ENCODE data around the gene DTHD1. TPM values are rescaled to one million over a fixed set of nuclear protein-coding genes. Genes with fewer than 3 reads are reported as not detected.
A peak's percentile ranks its signal among the peaks of the same experiment; 100 is the strongest.

DTHD1 gene
- total and polyA plus RNA-seq, 2 donors (not counting 1 experiment from before 2014, with no cell fraction given), result not detected

- H3K27ac ChIP-seq (ENCODE audit: insufficient read depth, low read length), result no peak overlapping the region
- H3K4me3 ChIP-seq (replicated peaks in 1 of 4; ENCODE audit: control extremely low read depth in 1 of 4, insufficient read depth in 1 of 4, low read depth in 3 of 4, low read length in 4 of 4), result no peak overlapping the region
- DNase-seq (ENCODE audit: low read depth in 2 of 2), result no peak
- H3K79me2 ChIP-seq (ENCODE audit: control insufficient read depth, insufficient read depth, low read length), result no peaks in the 10 kb centered on the region
- no peaks in the 10 kb centered on the region for H3K9me3 ChIP-seq (ENCODE audit: control insufficient read depth, insufficient read depth, low read depth, low read length)
- no peaks in the 10 kb centered on the region for H4K20me1 ChIP-seq (ENCODE audit: control insufficient read depth, extremely low read depth, insufficient read depth, low read length)
- no peak overlapping the region for H3K4me2 ChIP-seq (ENCODE audit: extremely low read depth, insufficient read depth, low read length)
- no peaks in the 10 kb centered on the region for H3K36me3 ChIP-seq (ENCODE audit: control insufficient read depth, insufficient read depth, low read length)
- H2AFZ ChIP-seq (ENCODE audit: low read length), result no peak overlapping the region
- H3K27me3 ChIP-seq (ENCODE audit: control insufficient read depth, insufficient read depth, low read length), result no peaks in the 10 kb centered on the region
- TF ChIP-seq CTCF (conservative IDR thresholded peaks at IDR 0.05 in 1 of 2, IDR thresholded peaks at IDR 0.05 in 1 of 2; ENCODE audit: low read depth in 1 of 2, low read length in 2 of 2) (no peak), EZH2 (IDR thresholded peaks at IDR 0.05; ENCODE audit: low read length, missing control alignments) (no peak)
- no peaks in the 10 kb centered on the region for H3K4me1 ChIP-seq (ENCODE audit: control insufficient read depth, extremely low read depth, insufficient read depth, low read length)
- no peak overlapping the region for H3K9ac ChIP-seq (ENCODE audit: insufficient read depth, low read length)
Measured at GRCh38 chr4:36358173-36358572, 76.8 kb downstream of the DTHD1 start.

- H3K4me2 ChIP-seq (ENCODE audit: extremely low read depth, insufficient read depth, low read length), result no peak overlapping the region
- no peaks in the 10 kb centered on the region for H3K9me3 ChIP-seq (ENCODE audit: control insufficient read depth, insufficient read depth, low read depth, low read length)
- H3K4me3 ChIP-seq (replicated peaks in 1 of 4; ENCODE audit: control extremely low read depth in 1 of 4, insufficient read depth in 1 of 4, low read depth in 3 of 4, low read length in 4 of 4), result no peak overlapping the region
- no peaks in the 10 kb centered on the region for H3K27me3 ChIP-seq (ENCODE audit: control insufficient read depth, insufficient read depth, low read length)
- H2AFZ ChIP-seq (ENCODE audit: low read length), result no peak overlapping the region
- H3K27ac ChIP-seq (ENCODE audit: insufficient read depth, low read length), result no peak overlapping the region
- no peaks in the 10 kb centered on the region for H3K4me1 ChIP-seq (ENCODE audit: control insufficient read depth, extremely low read depth, insufficient read depth, low read length)
- H3K36me3 ChIP-seq (ENCODE audit: control insufficient read depth, insufficient read depth, low read length), result no peaks in the 10 kb centered on the region
- H3K9ac ChIP-seq (ENCODE audit: insufficient read depth, low read length), result no peak overlapping the region
- no peaks in the 10 kb centered on the region for H4K20me1 ChIP-seq (ENCODE audit: control insufficient read depth, extremely low read depth, insufficient read depth, low read length)
- no peak for DNase-seq (ENCODE audit: low read depth in 2 of 2)
- H3K79me2 ChIP-seq (ENCODE audit: control insufficient read depth, insufficient read depth, low read length), result no peaks in the 10 kb centered on the region
- TF ChIP-seq CTCF (conservative IDR thresholded peaks at IDR 0.05 in 1 of 2, IDR thresholded peaks at IDR 0.05 in 1 of 2; ENCODE audit: low read depth in 1 of 2, low read length in 2 of 2), result no peak
- TF ChIP-seq EZH2 (IDR thresholded peaks at IDR 0.05; ENCODE audit: low read length, missing control alignments), result no peak
Measured at GRCh38 chr4:36360755-36361154, 79.3 kb downstream of the DTHD1 start.

- H3K4me1 ChIP-seq (ENCODE audit: control insufficient read depth, extremely low read depth, insufficient read depth, low read length), result no peaks in the 10 kb centered on the region
- H3K36me3 ChIP-seq (ENCODE audit: control insufficient read depth, insufficient read depth, low read length), result no peaks in the 10 kb centered on the region
- no peaks in the 10 kb centered on the region for H3K27me3 ChIP-seq (ENCODE audit: control insufficient read depth, insufficient read depth, low read length)
- TF ChIP-seq EZH2 (IDR thresholded peaks at IDR 0.05; ENCODE audit: low read length, missing control alignments) (no peak), CTCF (conservative IDR thresholded peaks at IDR 0.05 in 1 of 2, IDR thresholded peaks at IDR 0.05 in 1 of 2; ENCODE audit: low read depth in 1 of 2, low read length in 2 of 2) (no peak)
- DNase-seq (ENCODE audit: low read depth in 2 of 2), result peak in 1 of 2 donors; percentile 49
- no peaks in the 10 kb centered on the region for H4K20me1 ChIP-seq (ENCODE audit: control insufficient read depth, extremely low read depth, insufficient read depth, low read length)
- H3K4me3 ChIP-seq (replicated peaks in 1 of 4; ENCODE audit: control extremely low read depth in 1 of 4, insufficient read depth in 1 of 4, low read depth in 3 of 4, low read length in 4 of 4), result no peak overlapping the region
- H3K4me2 ChIP-seq (ENCODE audit: extremely low read depth, insufficient read depth, low read length), result no peak overlapping the region
- no peaks in the 10 kb centered on the region for H3K79me2 ChIP-seq (ENCODE audit: control insufficient read depth, insufficient read depth, low read length)
- H2AFZ ChIP-seq (ENCODE audit: low read length), result no peak overlapping the region
- H3K9me3 ChIP-seq (ENCODE audit: control insufficient read depth, insufficient read depth, low read depth, low read length), result no peaks in the 10 kb centered on the region
- H3K27ac ChIP-seq (ENCODE audit: insufficient read depth, low read length), result no peak overlapping the region
- H3K9ac ChIP-seq (ENCODE audit: insufficient read depth, low read length), result no peak overlapping the region
Measured at GRCh38 chr4:36363024-36363423, 81.6 kb downstream of the DTHD1 start.

Measured in fibroblast of lung (primary cell).